H9 (cell line): ENCODE data around the gene ARR3. TPM values are rescaled to one million over a fixed set of nuclear protein-coding genes. Genes with fewer than 3 reads are reported as not detected.

Experiments used
- DNase-seq: peaks from one replicate; pipeline ENCODE4 v3.0.0-alpha.2; 2017
- H2AFZ ChIP-seq: one replicate; pipeline ENCODE4 v1.6.1; 2013; ENCODE audit warnings: mild to moderate bottlenecking, low read length, control low read depth, moderate library complexity
- H2AK5ac ChIP-seq: 2 replicates; pipeline ENCODE4 v1.6.1; 2013; ENCODE audit warnings: low read length, control low read depth, mixed read lengths; ENCODE audit not compliant: insufficient read length
- H2BK120ac ChIP-seq: one replicate; pipeline ENCODE4 v1.6.1; 2013; ENCODE audit warnings: low read depth, mild to moderate bottlenecking, low read length, control low read depth, inconsistent platforms; ENCODE audit not compliant: poor library complexity, severe bottlenecking
- H2BK12ac ChIP-seq: 2 replicates; pipeline ENCODE4 v1.6.1; 2013; ENCODE audit warnings: low read length, control low read depth, mixed read lengths, low read depth; ENCODE audit not compliant: insufficient read length
- H2BK15ac ChIP-seq: 2 replicates; pipeline ENCODE4 v1.6.1; 2013; ENCODE audit warnings: low read depth, low read length, control low read depth
- H2BK20ac ChIP-seq: one replicate; pipeline ENCODE4 v1.6.1; 2013; ENCODE audit warnings: low read depth, mild to moderate bottlenecking, low read length, control low read depth, inconsistent platforms; ENCODE audit not compliant: poor library complexity, severe bottlenecking
- H2BK5ac ChIP-seq: 2 replicates; pipeline ENCODE4 v1.6.1; 2013; ENCODE audit warnings: low read length, control low read depth, mixed read lengths; ENCODE audit not compliant: insufficient read length
- H3K14ac ChIP-seq: 2 replicates; pipeline ENCODE4 v1.6.1; 2013; ENCODE audit warnings: low read length, control low read depth; ENCODE audit not compliant: insufficient read depth
- H3K18ac ChIP-seq: 2 replicates; pipeline ENCODE4 v1.6.1; 2013; ENCODE audit warnings: low read depth, mild to moderate bottlenecking, mixed read lengths, low read length, control low read depth; ENCODE audit not compliant: insufficient read length
- H3K23ac ChIP-seq: 2 replicates; pipeline ENCODE4 v1.6.1; 2013; ENCODE audit warnings: low read length, control low read depth, mixed read lengths, low read depth; ENCODE audit not compliant: insufficient read length
- H3K23me2 ChIP-seq: 2 replicates; pipeline ENCODE4 v1.6.1; 2013; ENCODE audit warnings: low read depth, mild to moderate bottlenecking, mixed read lengths, low read length, control low read depth; ENCODE audit not compliant: insufficient read length, poor library complexity, severe bottlenecking
- H3K27ac ChIP-seq: 2 replicates; pipeline ENCODE4 v1.5.1; 2013; ENCODE audit warnings: low read length, control low read depth, mixed read lengths, low read depth; ENCODE audit not compliant: insufficient read length
- H3K27me3 ChIP-seq: 2 replicates; pipeline ENCODE4 v1.6.1; 2013; ENCODE audit warnings: low read length, control low read depth, inconsistent platforms; ENCODE audit not compliant: insufficient read depth
- H3K4ac ChIP-seq: 2 replicates; pipeline ENCODE4 v1.6.1; 2013; ENCODE audit warnings: low read depth, mild to moderate bottlenecking, control low read depth, inconsistent platforms, low read length, moderate library complexity
- H3K4me1 ChIP-seq: 2 replicates; pipeline ENCODE4 v1.6.1; 2013; ENCODE audit warnings: low read length, control low read depth, inconsistent platforms; ENCODE audit not compliant: insufficient read depth
- H3K4me2 ChIP-seq: 2 replicates; pipeline ENCODE4 v1.6.1; 2013; ENCODE audit warnings: low read length, control low read depth, mixed read lengths; ENCODE audit not compliant: insufficient read length, insufficient read depth
- H3K56ac ChIP-seq: 2 replicates; pipeline ENCODE4 v1.6.1; 2013; ENCODE audit warnings: low read depth, mild to moderate bottlenecking, mixed read lengths, low read length, control low read depth; ENCODE audit not compliant: insufficient read length
- H3K79me1 ChIP-seq: 2 replicates; pipeline ENCODE4 v1.6.1; 2013; ENCODE audit warnings: low read depth, mild to moderate bottlenecking, moderate library complexity, low read length, control low read depth, inconsistent platforms; ENCODE audit not compliant: insufficient read depth, poor library complexity, severe bottlenecking
- H3K79me2 ChIP-seq: 2 replicates; pipeline ENCODE4 v1.6.1; 2013; ENCODE audit warnings: low read length, control low read depth, inconsistent platforms; ENCODE audit not compliant: insufficient read depth
- H3K9ac ChIP-seq: 2 replicates; pipeline ENCODE4 v1.6.1; 2013; ENCODE audit warnings: low read length, control low read depth, mixed read lengths; ENCODE audit not compliant: insufficient read length; ENCODE audit errors: extremely low read depth
- H3K9me3 ChIP-seq: one replicate; pipeline ENCODE4 v1.6.1; 2013; ENCODE audit warnings: low read depth, low read length, inconsistent platforms; ENCODE audit not compliant: control insufficient read depth
- H3T11ph ChIP-seq: one replicate; pipeline ENCODE4 v1.6.1; 2013; ENCODE audit warnings: mild to moderate bottlenecking, low read length, control low read depth, inconsistent platforms
- H4K20me1 ChIP-seq: one replicate; pipeline ENCODE4 v1.6.1; 2013; ENCODE audit not compliant: control insufficient read depth, insufficient read length, insufficient read depth
- H4K5ac ChIP-seq: 2 replicates; pipeline ENCODE4 v1.6.1; 2013; ENCODE audit warnings: low read depth, mild to moderate bottlenecking, mixed read lengths, low read length, control low read depth; ENCODE audit not compliant: insufficient read length
- H4K8ac ChIP-seq: replicated peaks from 2 replicates; pipeline ENCODE4 v1.6.1; 2013; ENCODE audit warnings: low read length, control low read depth, mixed read lengths, low read depth; ENCODE audit not compliant: insufficient read length
- H4K91ac ChIP-seq: 2 replicates; pipeline ENCODE4 v1.6.1; 2013; ENCODE audit warnings: low read depth, mild to moderate bottlenecking, moderate library complexity, mixed read lengths, low read length, control low read depth; ENCODE audit not compliant: insufficient read length
- H3K27ac Mint-ChIP-seq, 3 experiments: 2 replicates in 2 of 3; 3 replicates in 1 of 3; pipeline ENCODE4 v1.8.0; 2020 to 2021; ENCODE audit warnings: mixed read lengths in 3 of 3, mild to moderate bottlenecking in 1 of 3, moderate library complexity in 1 of 3
- H3K27me3 Mint-ChIP-seq: 2 replicates; pipeline ENCODE4 v1.8.0; 2021; ENCODE audit warnings: low read depth, mild to moderate bottlenecking, moderate library complexity, mixed read lengths
- H3K36me3 Mint-ChIP-seq, 3 experiments: 2 replicates in 2 of 3; 3 replicates in 1 of 3; pipeline ENCODE4 v1.8.0; 2020 to 2021; ENCODE audit warnings: low read depth in 3 of 3, mixed read lengths in 3 of 3; ENCODE audit not compliant: insufficient read depth in 1 of 3
- H3K4me1 Mint-ChIP-seq, 2 experiments: 2 replicates each; pipeline ENCODE4 v1.8.0; 2020; ENCODE audit warnings: mixed read lengths in 2 of 2
- H3K4me3 Mint-ChIP-seq, 2 experiments: 2 replicates in 1 of 2; 3 replicates in 1 of 2; pipeline ENCODE4 v1.8.0; 2020 to 2021; ENCODE audit warnings: mild to moderate bottlenecking in 2 of 2, mixed read lengths in 2 of 2, moderate library complexity in 1 of 2
- H3K9me3 Mint-ChIP-seq, 2 experiments: 2 replicates in 1 of 2; 3 replicates in 1 of 2; pipeline ENCODE4 v1.8.0; 2020; ENCODE audit warnings: mild to moderate bottlenecking in 2 of 2, mixed read lengths in 2 of 2, moderate library complexity in 1 of 2
- CTCF ChIP-seq: fragments of 200-600 bp; sonication (generic); conservative IDR thresholded peaks from 3 replicates; pipeline ENCODE4 v1.8.0; 2021; ENCODE audit warnings: antibody characterized with exemption, mild to moderate bottlenecking
- WGBS: extraction: QIAGEN DNeasy Blood & Tissue Kit; methylation state at CpG from one replicate; pipeline ENCODE4 v1.1.7; 2013; ENCODE audit warnings: missing lambda C conversion rate, low lambda C conversion rate, mixed read lengths; ENCODE audit not compliant: insufficient read length; ENCODE audit errors: extremely low coverage; 5-methylcytosine and 5-hydroxymethylcytosine counted together
- total RNA-seq: library from RNA; stranded (reverse); gene quantifications from 2 replicates; pipeline ENCODE4 v1.2.1, GENCODE V29; 2021

ARR3 gene
- total RNA-seq, 1 experiment from 2014 or later: not detected

DNA sequence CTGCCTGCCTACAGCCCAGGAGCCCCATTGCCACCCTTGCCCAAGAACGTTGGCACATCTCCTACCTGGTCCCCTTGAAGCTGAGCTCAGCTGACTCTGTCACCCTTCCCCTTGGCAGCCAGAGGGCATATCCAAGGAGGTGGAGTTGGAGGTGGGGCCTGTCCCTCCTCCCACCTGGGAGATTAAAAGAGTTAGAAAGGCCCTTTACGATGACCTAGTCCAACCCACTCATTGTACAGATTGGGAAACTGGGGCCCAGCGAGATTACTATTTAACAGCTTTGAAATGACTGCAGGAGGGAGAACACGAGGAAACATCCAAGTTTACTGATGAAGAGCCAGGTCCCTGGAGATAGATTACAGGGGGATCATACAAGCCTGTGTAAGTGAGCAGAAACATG lies 8.0 kb upstream of the ARR3 start, which contains the start of gene P2RY4:
Gene P2RY4, minus strand, starts transcription at position 101 of the 400 bp plus-strand sequence. CDS start 580 bp downstream, outside the sequence.
- H3K56ac ChIP-seq: no peak within 1 kb of the TSS
- no CpG with 5 or more reads among the region's 4 CpGs for WGBS
- H2BK12ac ChIP-seq: no peak within 1 kb of the TSS
- no peak within 1 kb of the TSS for H2BK120ac ChIP-seq
- TF ChIP-seq CTCF: no peak
- no peak within 1 kb of the TSS for H3K23ac ChIP-seq
- Mint-ChIP-seq H3K4me3 (no peak within 1 kb of the TSS), H3K27ac (no peak within 1 kb of the TSS; a peak in 2 of 7 replicates), H3K27me3 (peaks cover 2% of the 10 kb centered on the region), H3K9me3 (peaks cover 64 to 73% of the 10 kb centered on the region in 2 experiments), H3K36me3 (peaks cover 0 to 4% (median 3%) of the 10 kb centered on the region in 3 experiments; a peak in 2 of 7 replicates), H3K4me1 (peaks cover 6 to 8% of the 10 kb centered on the region in 2 experiments; a peak in 3 of 4 replicates)
- no peaks in the 10 kb centered on the region for H3K23me2 ChIP-seq
- H3K27ac ChIP-seq: no peak within 1 kb of the TSS
- no peak within 1 kb of the TSS for H3T11ph ChIP-seq
- peaks cover 37% of the 10 kb centered on the region for H3K9me3 ChIP-seq
- H2BK5ac ChIP-seq: no peak within 1 kb of the TSS
- no peaks in the 10 kb centered on the region for H3K79me1 ChIP-seq
- no peak for DNase-seq
- H2BK15ac ChIP-seq: no peak within 1 kb of the TSS
- H4K8ac ChIP-seq: no peak within 1 kb of the TSS
- no peak within 1 kb of the TSS for H2BK20ac ChIP-seq
- H3K4ac ChIP-seq: no peak within 1 kb of the TSS
- no peaks in the 10 kb centered on the region for H4K20me1 ChIP-seq
- H4K91ac ChIP-seq: no peak within 1 kb of the TSS
- H3K79me2 ChIP-seq: no peaks in the 10 kb centered on the region
- no peak within 1 kb of the TSS for H2AK5ac ChIP-seq
- H3K4me2 ChIP-seq: no peak within 1 kb of the TSS
- no peak within 1 kb of the TSS for H3K18ac ChIP-seq
- no peaks in the 10 kb centered on the region for H3K4me1 ChIP-seq
- no peak within 1 kb of the TSS for H3K9ac ChIP-seq
- no peak within 1 kb of the TSS for H4K5ac ChIP-seq
- no peaks in the 10 kb centered on the region for H3K27me3 ChIP-seq
- H3K14ac ChIP-seq: no peak within 1 kb of the TSS
- no peak within 1 kb of the TSS for H2AFZ ChIP-seq
